ENCODE results near the gene EXOC3L4.
"Not testable (repeated sequence)": the region's sequence is repeated elsewhere in the genome, so short reads cannot be mapped to it uniquely, and the experiment has no call there.

The EXOC3L4 gene

DNA sequence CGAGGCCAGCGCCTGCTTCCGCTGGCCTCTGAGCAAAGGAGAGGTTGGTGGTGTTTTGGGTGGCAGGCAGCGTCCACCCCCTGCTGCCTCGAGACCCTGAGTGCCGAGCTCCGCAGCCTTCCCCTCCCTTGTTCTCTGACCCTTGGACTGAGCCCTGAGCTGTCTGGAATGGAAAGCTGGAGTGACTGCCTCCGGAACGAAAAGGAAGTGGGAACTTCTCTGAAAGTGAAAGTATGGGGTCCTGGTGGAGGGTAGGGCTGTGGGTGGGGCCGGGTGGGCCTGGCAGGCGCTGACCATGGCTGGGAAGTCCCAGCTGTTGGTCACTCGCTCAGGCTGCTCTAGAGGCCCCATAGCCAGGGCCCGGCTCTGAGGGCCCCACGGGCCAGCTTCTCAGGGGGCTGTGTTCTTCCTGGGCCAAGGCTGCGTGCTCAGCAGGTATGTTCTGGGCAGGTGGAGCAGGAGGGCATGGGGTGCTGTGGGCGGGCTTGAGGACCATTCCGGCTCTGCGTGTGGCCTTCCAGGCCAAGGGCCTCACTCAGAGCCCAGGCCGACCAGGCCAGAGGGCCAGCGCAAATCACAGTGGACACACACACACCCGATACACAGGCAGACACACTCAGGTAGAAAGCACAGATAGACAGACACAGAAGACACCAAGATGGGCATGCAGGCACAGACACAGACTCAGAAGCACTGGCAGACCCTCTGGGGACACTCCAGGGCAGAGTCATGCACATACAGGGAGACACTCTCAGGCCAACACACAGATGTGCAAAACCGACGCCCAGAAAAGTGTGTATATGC lies at the start of gene EXOC3L4:
EXOC3L4 (plus strand) TSS at position 320 of the 804 bp plus-strand sequence. CDS start 5,495 bp downstream, outside the sequence.
- no peak for DNase-seq (ENCODE audit: low read depth in 2 of 2)

- no peak for DNase-seq (ENCODE audit: low read depth in 2 of 2)
Observed at GRCh38 chr14:103045371-103045869, 49.1 kb upstream of the EXOC3L4 start.

- not testable (repeated sequence) for DNase-seq (ENCODE audit: low read depth in 2 of 2)
Observed at GRCh38 chr14:103047453-103047852, 47.1 kb upstream of the EXOC3L4 start.

- no peak for DNase-seq (ENCODE audit: low read depth in 2 of 2)
Observed at GRCh38 chr14:103050935-103051334, 43.6 kb upstream of the EXOC3L4 start.

DNA sequence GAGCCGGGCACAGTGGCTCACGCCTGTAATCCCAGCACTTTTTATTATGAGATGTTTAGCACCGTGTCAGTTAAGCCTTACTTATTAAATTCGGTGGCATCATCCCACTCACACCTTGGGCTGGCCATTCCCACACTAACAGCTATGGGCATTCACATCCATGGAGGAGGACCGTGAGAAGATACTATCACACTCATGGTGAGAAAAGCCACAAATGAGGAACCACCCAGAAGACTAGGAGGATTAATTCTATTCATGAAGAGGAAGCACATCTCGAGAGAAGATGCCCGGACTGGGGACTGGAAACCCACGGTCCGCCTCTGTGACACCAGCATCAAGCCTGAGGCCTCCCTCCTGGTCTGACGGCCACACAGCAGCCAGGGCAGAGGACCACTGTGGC lies 42.1 kb upstream of the EXOC3L4 start:
- DNase-seq (ENCODE audit: low read depth in 2 of 2): no peak

DNA sequence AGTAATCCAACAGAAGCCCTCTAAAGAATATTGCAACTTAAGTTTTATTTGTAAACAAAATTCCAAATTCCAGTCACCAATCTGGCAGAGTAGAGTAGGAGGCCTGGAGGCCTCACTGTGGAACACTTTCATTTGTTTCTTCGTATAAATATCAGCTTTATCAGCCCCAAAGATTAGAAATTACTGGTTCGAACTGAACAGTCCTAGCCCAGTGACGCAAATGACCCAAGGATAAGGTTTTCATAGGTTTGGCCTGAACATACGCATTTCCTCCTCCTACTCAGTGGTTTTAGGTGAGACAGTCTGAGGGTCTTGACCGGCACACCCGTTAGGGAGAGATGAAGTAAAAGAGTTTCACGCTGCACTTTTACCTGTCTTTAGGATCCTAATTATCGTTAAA lies 38.8 kb upstream of the EXOC3L4 start:
- no peak for DNase-seq (ENCODE audit: low read depth in 2 of 2)

DNA sequence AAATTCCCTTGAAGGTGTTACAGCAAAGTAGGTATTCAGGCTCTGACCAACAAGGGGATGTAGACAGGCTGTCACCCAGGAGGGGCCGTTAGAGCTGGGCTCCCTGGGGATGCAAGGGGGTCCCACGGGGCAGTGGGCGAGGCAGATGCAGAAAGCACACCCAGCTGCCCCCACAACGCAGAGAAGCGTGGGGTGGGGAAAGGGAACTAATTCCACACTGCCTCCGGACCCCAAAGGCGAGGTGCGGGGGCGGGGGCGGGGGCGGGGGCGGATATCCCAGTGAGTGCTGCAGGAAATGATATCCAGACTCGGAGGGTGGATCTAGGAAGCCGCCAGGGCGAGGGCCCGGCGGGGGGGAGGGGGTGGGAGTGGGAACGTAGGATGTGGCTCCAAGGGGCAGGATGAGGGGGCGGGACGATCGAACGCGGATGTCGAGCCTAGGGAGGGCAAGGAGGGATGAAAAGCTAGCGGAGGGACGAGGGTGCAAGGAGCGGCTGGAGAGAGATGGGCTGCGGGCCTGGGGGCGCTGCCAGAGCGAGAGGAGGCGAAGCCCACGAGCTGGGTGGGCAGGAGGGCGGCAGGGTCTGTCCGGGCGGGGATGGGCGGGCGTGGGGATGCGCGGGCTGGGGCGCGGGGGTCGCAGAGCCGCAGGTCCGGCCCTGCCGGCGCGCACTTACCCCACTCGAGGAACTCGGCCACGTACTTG lies 38.0 kb upstream of the EXOC3L4 start:
- no peak for DNase-seq (ENCODE audit: low read depth in 2 of 2)

DNA sequence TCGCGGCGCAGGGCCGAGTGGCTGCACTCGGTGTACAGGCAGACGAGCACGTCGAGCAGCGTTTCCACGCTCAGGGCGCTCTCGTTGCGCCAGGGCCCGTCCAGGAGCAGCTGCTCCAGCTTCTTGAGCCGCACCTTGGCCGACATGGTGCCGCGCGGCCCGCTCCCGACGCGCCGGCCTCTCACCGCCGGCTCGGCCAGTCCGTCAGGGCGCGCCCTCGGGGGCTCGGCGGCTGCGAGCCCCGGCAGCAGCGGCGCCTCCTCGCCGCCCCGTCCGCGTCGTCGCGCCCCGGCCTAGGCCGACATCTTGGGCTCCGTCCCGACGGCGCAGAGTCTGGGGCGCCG lies 37.5 kb upstream of the EXOC3L4 start:
- DNase-seq (ENCODE audit: low read depth in 2 of 2): no peak

- DNase-seq (ENCODE audit: low read depth in 2 of 2): peak; percentile 42 to 49
Observed at GRCh38 chr14:103057372-103058163, 37.0 kb upstream of the EXOC3L4 start, which contains the start of gene CDC42BPB. Gene CDC42BPB, minus strand, starts transcription at chr14:103057549. Its CDS starts 376 bp downstream, at chr14:103057173.

- DNase-seq (ENCODE audit: low read depth in 2 of 2): no peak
Observed at GRCh38 chr14:103058164-103059055, 36.1 kb upstream of the EXOC3L4 start.

DNA sequence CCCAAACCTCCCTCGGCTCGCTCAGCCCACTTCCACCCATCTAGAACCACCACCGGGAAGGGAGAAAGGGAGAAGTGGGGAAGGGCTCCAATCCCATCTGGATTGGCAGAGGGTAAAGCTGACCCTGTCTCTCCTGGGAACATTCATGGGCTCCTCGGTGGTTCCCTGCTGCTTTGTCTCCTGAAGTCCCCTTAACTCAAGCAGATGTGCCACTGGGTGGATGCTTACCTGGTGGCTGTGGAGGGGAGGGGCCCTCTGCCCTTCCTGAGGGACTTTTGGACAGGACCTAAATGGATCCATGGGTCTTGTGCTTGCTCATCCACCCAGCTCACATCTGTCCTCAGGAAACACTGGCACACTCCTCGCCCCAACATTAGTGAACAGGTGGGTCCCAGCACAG lies 35.0 kb upstream of the EXOC3L4 start:
- no peak for DNase-seq (ENCODE audit: low read depth in 2 of 2)

DNA sequence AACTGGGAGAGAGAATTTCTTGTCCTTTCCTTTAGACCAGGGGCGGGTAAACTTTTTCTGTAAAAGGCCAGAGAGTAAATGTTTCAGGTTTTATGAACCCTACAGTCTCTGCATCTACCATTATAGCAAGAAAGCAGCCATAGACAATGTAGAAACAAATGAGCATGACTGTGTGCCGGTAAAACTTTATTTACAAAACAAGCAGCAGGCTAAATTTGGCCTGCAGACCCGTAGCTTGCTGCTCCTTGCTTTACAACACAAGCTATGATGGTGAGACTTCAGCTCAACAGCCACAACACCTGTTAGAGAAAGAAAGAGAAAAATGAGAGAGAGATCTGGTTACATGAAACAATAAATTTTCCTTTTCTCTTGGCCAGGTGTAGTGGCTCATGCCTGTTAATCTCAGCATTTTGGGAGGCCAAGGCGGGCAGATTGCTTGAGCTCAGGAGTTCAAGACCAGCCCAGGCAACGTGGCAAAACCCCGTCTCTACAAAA lies 33.0 kb upstream of the EXOC3L4 start:
- DNase-seq (ENCODE audit: low read depth in 2 of 2): no peak

DNA sequence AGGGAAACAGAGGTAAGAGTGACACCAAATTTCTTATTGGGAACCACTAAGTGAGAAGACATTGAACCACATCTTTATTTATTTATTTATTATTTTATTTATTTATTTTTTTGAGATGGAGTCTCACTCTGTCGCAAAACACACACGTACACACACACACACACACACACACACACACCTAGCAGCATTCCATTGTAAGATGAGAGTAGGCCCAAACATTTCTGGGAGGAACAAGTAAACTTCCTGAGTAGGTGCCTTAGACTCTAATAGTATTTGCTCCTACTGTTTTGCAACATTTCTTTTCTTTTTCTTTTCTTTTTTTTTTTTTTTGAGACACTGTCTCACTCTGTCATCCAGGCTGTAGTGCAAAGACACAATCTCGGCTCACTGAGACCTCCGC lies 30.1 kb upstream of the EXOC3L4 start:
- DNase-seq (ENCODE audit: low read depth in 2 of 2): no peak

GRCh38 chr14:103064978-103065377 lies 29.5 kb upstream of the EXOC3L4 start:
- no peak for DNase-seq (ENCODE audit: low read depth in 2 of 2)

GRCh38 chr14:103065861-103066260 lies 28.7 kb upstream of the EXOC3L4 start:
- no peak for DNase-seq (ENCODE audit: low read depth in 2 of 2)

DNA sequence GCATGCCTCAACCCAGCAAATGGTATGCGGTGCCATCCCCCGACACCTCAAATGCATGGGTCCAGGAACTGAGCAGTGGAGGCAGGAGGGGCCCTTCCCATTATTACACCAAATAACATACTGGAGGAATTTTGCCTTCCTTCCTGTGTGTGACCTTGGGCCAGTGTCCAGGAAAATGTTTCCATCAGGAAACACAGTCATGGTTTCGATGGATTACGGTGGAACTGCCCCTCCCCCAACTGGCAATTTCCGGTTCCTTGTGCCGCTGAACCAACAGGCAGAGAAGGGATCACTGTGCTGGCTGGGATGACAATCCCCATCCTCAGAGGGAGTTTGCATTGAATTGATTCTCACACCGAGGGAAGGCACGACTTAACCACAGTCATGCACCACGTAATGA lies 28.1 kb upstream of the EXOC3L4 start:
- no peak for DNase-seq (ENCODE audit: low read depth in 2 of 2)

GRCh38 chr14:103067231-103067954 lies 27.1 kb upstream of the EXOC3L4 start:
- no peak for DNase-seq (ENCODE audit: low read depth in 2 of 2)

GRCh38 chr14:103068351-103069073 lies 26.0 kb upstream of the EXOC3L4 start:
- DNase-seq (ENCODE audit: low read depth in 2 of 2): no peak

DNA sequence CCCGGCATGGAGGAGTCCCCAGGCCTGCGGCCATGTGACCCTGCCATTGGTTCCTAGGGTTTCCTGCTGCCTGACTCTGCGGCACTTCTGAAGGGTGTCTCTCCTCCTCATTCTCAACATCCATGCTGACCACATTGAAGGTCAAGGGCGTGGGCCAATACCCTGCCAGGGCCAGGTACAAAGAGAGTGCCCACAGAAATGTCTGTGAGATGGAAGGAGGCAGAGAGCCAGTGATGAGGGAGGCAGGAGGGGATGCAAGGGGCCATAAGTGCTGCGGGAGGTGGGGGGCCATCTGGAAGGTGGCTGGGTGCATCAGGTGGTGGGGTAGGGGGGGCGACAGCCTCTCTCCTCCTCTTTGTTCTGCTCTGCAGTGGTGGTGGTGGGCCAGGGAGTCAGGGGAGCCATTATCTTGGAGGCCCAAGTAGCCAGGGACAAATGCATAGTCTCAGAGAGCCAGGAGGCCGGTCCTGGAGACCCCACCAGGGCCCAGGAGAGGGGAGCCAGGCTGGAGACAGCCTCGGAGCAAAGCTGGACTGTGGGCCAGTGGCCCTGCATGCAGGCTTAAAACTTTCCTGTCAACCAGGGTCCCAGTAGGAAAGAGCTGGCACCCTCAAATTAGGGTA lies 24.2 kb upstream of the EXOC3L4 start:
- no peak for DNase-seq (ENCODE audit: low read depth in 2 of 2)

Measured in stimulated activated CD4-positive, alpha-beta T cell treated with anti-CD3 and anti-CD28 coated beads, Interleukin-4, amount 100 ng/mL, for 48 hours (primary cell).